OCI-LY3 (cell line): ENCODE results near the gene HDAC7.

Experiments used
- EZH2phosphoT487 ChIP-seq: fragments of 200-600 bp; shearing (Covaris generic); IDR thresholded peaks from 2 replicates; pipeline ENCODE4 v1.6.1; 2018; ENCODE audit warnings: antibody characterized with exemption, mixed run types, low read depth
- TF ChIP-seq, protein P1 (sequence below): fragments of 200-600, 300-600 bp; sonication (generic); IDR thresholded peaks from 2 replicates; pipeline ENCODE4 v1.5.1; 2014; ENCODE audit warnings: antibody characterized with exemption, low read length, low read depth

- TF ChIP-seq, protein P1, sequence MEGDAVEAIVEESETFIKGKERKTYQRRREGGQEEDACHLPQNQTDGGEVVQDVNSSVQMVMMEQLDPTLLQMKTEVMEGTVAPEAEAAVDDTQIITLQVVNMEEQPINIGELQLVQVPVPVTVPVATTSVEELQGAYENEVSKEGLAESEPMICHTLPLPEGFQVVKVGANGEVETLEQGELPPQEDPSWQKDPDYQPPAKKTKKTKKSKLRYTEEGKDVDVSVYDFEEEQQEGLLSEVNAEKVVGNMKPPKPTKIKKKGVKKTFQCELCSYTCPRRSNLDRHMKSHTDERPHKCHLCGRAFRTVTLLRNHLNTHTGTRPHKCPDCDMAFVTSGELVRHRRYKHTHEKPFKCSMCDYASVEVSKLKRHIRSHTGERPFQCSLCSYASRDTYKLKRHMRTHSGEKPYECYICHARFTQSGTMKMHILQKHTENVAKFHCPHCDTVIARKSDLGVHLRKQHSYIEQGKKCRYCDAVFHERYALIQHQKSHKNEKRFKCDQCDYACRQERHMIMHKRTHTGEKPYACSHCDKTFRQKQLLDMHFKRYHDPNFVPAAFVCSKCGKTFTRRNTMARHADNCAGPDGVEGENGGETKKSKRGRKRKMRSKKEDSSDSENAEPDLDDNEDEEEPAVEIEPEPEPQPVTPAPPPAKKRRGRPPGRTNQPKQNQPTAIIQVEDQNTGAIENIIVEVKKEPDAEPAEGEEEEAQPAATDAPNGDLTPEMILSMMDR: no peak
- TF ChIP-seq EZH2phosphoT487: no peak
Measured at GRCh38 chr12:47854531-47854930, 34.8 kb upstream of the HDAC7 start.
